NOMO-1 treated with DMSO at 0.1 percent for 48 hours (cell line): ENCODE results near the gene DGKE.

Experiments
- DNase-seq: peaks from one replicate; lab custom pipeline; 2025; ENCODE audit not compliant: unreplicated experiment; lab: John Stamatoyannopoulos, UW

The DGKE gene

DNA sequence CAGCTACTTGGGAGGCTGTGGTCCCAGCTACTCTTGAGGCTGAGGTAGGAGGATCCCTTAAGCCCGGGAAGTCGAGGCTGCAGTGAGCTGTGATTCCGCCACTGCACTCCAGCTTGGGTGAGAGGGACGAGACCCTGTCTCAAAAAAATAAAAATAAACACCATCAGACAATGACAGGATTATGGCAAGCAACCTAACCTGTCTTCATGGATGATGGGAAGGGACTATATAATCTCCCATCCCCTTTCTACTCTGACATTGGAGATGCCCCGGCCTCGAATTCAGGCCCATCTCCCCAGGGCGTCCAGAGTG, 79.0 kb downstream of the DGKE start:
- DNase-seq = no peak

DNA sequence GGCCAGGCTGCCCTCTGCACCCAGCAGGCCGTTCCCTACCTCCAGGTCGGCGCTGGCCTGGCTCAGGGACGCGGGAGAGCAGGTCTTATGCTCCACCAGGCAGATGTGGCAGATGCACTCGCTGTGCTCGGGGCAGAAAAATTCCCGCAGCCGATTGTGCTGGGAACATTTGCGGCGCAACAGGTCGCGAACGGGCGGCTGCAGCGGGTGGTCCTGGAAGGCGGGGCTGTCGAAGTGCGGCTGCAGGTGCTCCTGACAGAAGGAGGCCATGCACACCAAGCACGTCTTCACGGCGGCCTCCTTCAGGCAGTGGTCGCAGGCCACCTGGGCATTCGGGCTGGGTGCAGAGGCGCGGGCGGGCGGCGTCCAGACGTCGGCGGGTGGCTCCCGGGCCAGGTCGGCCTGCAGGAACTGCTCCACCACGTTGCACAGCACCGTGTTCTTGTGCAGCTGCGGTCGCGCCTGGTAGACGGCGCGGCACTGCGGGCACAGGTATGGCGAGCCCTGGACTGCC, 79.5 kb downstream of the DGKE start:
- DNase-seq = no peak

DNA sequence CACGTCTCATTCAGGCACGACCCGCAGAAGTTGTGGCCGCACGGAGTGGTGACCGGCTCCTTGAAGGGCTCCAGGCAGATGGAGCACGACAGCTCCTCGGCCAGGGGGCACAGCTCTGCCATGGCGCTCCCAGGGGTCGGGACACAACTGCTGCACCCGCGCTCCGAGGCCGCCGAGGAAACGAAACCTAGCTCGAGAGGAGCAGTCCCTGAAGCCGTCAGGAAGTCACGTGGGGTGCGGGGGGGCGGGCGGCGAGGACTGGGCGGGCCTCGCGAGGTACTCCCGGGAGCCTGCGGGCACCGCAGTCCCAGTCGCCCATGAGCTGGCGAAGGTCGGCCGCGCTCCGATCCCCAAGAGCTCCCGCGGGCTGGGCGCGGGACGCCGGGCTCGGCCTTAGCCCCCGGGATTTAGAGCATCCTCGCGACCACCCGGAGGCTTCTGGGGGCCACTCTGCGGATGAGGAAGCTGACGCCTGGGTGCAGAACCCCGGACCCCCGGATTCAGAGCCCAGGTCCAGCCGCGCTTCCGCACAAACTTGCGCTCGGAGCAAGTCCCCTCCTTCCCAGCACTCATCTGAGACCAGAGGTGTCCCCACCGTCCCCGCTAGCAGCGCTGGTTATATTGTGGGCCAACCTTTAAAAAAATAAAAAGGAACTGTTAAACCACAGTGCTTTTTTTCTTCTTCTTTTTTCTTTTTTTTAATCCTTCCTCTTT, 80.1 kb downstream of the DGKE start, which contains the start of gene TRIM25:
TRIM25 (minus strand) TSS at position 183 of the 714 bp plus-strand sequence; CDS start at position 122, 61 bp downstream.
- peak; percentile 86 for DNase-seq

DNA sequence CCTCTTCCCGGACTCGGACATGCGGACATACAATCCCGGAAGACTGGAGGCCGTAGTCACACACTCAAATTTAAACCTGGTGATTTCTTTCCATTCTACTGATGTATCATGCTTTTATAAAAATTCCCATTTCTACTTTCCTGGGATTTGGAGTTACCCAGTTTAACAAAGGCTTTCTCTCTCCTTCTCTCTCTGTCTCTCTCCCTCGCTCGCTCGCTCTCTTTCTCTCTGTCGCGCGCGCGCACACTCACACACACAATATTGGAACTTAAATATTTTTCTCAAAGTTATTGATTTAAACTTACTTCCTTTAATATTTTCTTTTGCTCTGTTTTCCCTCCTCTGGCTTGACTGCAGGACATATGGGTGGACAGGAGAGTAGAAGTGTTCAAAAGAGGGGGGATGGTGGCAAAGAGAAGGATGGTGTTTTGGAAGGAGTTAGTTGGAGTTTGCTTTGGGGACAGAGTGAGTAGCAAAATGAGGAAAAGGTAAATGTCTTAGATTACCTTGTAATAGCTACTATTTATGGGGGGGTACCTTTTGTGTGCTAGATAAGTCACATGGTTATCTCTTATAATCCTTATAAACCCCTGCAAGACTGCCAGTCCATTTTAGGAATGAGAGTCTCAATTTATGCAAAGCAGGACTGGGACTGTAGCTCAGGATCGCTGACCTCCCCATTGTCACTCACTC, 80.8 kb downstream of the DGKE start:
- peak; percentile 28 for DNase-seq

DNA sequence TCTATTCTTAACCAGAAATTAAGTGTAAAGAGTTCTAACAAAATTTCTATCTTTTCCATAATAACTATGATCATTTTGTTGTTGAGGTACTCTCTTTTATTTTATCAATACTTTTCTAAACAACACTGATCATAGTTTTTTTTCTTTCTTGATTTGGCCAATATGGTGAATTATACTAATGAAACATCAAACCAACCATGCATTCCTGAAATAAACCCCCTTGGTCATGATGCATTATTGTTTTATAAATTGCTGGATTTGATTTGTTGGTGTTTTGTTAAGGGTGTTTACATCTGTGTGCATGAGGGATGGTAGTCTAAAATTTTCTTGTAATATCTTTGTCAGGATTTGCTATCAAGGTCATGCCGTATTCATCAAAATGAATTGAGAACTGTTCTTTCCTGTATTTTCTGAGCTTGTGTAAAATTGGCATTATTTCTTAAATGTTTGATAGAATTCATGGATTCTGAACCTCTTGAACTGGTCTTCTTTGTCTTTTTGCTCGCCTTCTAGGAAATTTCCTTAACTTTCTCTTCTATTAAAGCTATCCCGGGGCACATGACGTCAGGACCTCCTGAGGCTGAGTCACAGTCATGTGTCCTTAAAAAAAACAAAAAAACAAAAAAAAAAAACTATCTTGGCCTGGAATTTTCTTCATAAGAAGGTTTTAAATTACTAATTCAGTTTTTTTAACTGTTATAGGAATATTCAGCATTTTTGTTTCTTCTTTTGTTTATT, 83.8 kb downstream of the DGKE start:
- no peak for DNase-seq

DNA sequence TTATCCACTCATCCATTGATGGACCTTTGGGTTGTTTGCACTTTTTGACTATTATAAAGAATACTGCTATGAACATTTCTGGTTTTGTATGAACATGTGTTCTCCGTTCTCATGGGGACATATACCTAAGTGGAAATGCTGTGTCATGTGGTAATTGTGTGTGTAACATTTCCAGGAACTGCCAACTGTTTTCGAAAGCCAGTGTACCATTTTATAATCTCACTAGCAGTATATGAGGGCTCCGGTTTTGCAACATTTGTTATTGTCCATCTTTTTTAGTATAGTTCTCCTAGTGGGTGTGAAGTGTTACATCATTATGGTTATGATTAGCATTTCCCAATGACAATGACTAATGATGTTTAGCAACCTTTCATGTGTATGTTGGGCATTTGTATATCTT, 85.0 kb downstream of the DGKE start:
- peak; percentile 97 for DNase-seq
